GM11168 (cell line): Measurements from ENCODE around the gene PDE1C.
"Not testable (repeated sequence)": the region's sequence is repeated elsewhere in the genome, so short reads cannot be mapped to it uniquely, and the experiment has no call there.

Source experiments
- in situ Hi-C: fragments of 300-500 bp; cut with MboI; formaldehyde crosslinking; loops from one replicate; pipeline ENCODE4 v1.12.0; 2022; ENCODE audit warnings: low sequenced_read_pairs; ENCODE audit not compliant: unreplicated experiment

The PDE1C gene

DNA sequence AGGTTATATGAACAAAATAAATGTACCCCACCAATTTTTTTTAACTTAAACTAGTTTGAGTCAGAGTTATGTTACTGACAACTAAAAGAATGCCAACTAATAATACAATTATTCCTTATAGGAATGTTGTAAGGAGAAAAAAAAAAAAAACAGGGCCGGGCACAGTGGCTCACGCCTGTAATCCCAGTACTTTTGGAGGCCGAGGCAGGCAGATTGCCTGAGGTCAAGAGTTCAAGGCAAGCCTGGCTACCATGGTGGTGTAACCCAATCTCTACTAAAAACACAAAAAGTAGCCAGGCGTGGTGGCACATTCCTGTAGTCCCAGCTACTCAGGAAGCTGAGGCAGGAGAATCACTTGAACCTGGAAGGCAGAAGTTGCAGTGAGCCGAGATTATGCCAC is 6.6 kb upstream of the PDE1C start:
- in situ Hi-C loops, result not testable (repeated sequence)

DNA sequence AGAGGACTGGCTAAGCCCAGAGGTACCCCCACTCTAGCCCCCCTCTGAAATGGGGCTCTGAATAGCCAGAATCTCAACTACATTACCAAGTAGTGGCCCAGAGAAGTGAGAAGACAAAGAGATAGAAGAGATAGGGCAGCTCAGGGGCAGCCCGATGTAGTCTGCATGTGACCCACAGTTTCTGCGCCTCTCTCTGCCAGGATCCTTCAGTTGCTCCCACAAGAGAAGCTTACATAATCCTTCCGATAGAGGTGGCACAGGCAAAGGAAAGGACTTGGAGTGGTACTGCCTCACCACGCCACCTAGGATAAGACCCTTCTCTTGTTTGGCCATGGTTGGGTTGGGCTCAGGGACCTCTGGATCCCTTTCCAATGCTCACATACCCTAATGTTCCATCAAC is 5.4 kb upstream of the PDE1C start:
- in situ Hi-C loops, result no loop called here

- in situ Hi-C loops, result no loop called here
These were observed 4.8 kb upstream of the PDE1C start for GRCh38 chr7:32074787-32075585.

- in situ Hi-C loops, result no loop called here
These were observed 3.3 kb upstream of the PDE1C start for GRCh38 chr7:32073533-32073932.

DNA sequence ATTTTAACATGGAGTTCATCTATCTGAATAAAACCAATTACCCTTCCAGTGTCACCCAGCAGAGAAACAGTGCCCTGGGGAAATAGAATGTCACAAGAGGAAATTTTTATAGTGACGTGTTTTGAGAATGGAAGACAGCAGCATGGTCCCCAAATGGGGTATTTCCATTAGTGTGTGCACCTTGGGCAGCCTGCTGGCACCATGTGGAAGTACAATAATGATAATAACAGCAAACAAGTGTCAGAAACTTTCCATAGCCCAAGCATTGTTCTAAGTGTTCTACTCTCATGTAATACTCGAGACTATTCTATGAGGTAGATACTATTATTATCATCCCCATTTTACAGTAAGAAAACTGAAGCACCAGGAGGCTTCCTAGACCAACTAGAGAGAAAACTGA is 2.2 kb upstream of the PDE1C start:
- in situ Hi-C loops, result no loop called here

DNA sequence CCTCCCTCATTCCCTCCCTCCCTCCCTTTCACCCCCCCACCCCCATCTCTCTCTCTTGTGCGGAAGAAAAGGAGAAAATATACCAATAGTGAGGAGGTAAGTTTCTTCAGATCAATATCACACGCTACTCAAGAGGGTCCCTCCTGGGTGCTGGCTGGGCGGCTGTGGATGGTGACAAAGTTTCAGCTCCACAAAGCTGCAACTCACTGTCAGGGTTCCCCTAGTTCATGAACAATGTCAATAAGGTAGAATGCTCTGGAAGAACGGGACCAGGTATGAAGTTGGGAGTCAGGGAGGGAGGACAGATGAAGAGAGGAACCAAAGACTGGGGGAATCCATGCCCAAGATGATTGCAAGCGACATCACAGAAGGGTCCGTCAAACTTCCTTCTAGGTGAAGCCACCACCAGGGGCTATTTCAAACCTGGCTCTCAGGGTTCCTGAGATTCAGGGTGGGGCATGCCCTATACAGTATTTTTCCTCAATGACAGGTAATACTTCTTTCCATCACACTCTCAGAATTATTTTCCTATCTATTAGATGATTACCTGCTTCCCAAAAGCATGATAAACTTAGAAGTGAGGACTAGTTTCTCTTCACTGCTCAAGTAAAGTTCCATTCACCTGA is 1.4 kb upstream of the PDE1C start:
- in situ Hi-C loops, result no loop called here

- in situ Hi-C loops, result no loop called here
These were observed 179 bp downstream of the PDE1C start for GRCh38 chr7:32070051-32070405.

- in situ Hi-C loops, result no loop called here
These were observed 1.0 kb downstream of the PDE1C start for GRCh38 chr7:32069116-32069650.

DNA sequence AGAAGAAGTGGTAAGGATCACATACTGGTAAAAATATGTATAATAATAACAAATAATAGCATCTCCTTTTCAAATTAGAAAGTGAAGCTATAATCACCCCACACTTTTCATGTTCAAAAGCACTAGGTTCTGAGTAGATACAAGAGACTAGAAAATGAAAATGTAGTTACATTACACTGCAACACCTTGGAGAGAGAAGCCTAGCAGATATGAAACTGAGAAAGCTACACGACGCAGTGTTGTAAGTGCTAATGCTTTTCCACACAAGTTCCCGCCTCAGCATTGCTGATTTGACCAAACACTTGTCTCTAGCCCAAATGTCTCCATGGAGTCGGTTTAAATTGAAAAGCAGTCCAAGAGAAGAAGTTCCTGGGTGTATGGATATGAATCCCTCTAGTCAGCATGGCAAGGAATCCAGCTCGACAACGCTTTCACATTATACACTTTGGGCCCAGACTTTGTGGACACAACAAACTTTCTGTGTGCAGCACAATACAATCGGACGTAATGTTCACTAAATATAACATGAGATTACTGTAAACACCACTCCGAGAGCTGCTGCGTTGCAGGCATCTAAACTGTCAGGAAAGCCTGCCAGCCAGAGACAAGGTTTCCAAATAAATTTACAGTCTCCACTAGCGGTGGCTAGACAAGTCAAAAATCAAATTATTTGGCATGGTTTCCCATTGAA is 1.7 kb downstream of the PDE1C start:
- in situ Hi-C loops, result no loop called here

DNA sequence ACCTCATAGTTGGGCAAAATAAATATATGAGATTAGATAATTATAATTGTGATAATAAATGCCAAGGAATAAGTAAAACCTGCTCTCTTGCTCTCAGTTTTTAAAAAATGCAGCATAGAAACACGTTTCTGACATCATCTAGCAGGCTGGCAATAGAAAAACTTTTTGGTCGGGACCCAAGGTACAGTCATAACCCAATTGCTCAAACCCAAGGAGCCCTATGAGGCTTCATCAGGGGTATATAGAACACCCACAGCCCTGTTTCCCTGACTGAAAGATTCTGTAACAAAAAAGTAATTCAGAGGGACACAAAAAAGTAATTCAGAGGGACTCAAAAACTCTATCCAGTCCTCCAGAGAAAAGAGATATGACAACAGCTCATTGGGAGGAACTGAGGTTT is 3.8 kb downstream of the PDE1C start:
- in situ Hi-C loops, result no loop called here

DNA sequence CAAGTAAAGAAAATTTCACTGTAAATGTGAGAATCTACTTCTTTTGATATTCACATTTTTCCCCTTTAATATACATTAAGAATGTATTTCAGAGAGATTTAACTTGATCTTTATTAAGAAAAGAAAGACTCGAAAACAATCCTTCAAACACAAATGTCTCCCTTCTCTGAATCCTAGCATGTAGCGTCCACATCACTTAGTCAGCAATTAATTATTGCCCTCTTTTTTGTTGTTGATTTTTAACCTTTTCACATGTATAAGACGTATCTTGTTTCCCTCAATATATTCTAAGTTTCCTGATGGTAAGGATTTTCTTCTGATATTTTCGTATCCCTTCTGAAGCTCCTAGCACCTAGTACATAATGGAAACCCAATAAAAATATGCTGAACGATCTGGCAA is 6.6 kb downstream of the PDE1C start:
- in situ Hi-C loops, result no loop called here

GRCh38 chr7:32062150-32062549 is 8.1 kb downstream of the PDE1C start:
- in situ Hi-C loops, result no loop called here

DNA sequence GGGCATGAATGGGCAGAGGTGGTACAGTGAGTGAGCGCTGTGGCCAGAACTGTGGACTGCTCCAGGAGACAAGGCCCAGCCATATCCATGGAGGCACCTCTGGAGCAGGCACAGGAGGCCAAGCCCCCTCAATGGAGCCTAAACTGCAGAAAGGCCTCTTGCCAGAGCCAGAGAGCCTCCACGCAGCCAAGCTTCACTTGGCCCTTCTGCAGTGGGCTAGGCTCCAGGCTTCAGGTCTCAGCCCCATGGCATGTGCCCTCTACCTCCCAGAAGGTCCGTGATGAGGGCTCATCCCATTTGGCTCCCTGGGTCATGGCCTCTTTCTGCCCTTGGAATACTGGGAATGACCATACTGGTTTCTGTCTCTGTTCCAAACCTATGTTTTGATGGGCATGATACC is 8.9 kb downstream of the PDE1C start:
- in situ Hi-C loops, result no loop called here

GRCh38 chr7:32059289-32060011 is 10.8 kb downstream of the PDE1C start:
- in situ Hi-C loops, result no loop called here

DNA sequence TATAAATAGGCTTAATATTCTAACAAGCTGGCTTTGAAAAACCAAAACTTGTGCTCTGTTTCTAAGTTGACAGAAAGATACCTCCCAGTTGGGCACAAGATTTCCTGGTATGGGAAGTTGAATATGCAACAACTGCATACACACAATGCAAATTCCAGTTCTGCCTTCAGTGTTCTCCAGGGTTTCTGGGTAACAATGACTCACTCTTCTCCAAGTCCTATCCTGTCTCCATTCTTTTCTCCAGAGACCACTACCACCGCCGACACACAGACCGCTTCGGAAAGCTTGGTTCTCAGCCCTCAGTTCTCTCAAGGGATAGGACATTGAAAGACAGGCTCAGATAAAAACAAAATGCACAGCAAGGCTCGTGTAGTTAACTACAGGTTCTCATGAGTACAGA is 12.2 kb downstream of the PDE1C start:
- in situ Hi-C loops, result no loop called here

GRCh38 chr7:32056767-32057166 is 13.4 kb downstream of the PDE1C start:
- in situ Hi-C loops, result no loop called here

DNA sequence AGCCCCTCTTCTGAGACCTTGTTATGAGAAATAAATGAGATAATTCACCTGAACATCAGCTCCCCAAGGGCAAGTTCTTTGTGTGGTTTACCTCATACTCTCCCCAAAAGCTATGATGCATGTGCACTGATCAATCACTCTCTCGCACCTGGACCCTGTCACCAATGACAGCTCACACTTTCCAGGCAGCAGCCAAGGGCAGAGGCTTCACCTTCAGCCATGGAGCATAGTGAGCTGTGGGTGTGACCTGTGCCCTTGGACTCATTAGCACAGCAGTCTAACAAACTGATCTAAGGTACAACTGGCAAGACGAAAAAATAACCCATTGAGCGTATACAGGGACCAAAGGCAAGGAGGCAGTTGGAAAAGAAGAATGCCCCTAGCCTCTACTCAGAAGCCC is 17.0 kb downstream of the PDE1C start:
- in situ Hi-C loops, result no loop called here

GRCh38 chr7:32051128-32051527 is 19.1 kb downstream of the PDE1C start:
- in situ Hi-C loops, result no loop called here

DNA sequence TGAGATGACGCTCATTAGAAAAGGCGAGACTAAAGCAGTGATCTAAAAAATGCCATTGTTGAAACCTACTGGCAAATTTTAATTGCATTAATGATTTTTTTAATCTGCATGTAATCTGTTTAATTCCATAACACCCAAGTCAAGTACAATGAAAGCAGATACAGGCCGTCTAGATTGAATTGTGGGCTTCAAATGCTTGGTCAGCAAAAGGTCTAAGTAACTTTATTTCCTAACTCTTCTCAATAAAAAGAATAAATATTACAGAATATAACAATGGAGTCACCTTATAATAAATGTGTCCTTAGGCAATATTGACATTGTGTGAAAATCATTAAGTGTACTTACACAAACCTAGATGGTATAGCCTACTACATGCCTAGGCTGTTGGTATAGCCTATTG is 20.6 kb downstream of the PDE1C start:
- in situ Hi-C loops, result no loop called here

DNA sequence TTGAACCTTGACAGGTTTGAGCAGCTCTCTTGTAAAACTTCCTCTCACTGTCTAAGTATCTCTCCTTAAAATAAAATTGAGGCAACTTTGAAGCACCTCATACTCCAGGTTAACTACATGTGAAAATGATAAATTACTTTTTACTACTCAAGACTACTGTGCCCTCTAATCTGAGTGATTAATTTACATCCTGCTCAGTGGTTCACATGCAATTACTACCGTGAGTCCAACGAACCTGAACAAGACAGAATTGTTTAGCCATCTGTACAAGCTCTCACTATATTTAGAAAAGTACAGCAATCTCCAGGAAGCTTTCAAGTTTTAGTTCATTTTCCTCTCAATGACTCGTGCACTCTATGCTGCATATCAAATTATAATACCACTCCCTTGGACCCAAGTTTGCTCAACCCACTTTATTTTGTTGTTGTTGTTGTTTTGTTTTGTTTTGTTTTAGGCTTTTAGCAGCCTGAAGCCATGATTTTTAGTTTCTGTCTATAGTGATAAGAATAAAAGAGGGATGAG is 21.2 kb downstream of the PDE1C start:
- in situ Hi-C loops, result no loop called here
